HG03521 (cell line): ENCODE results near the gene DTX4.
"Not testable (repeated sequence)": the region's sequence is repeated elsewhere in the genome, so short reads cannot be mapped to it uniquely, and the experiment has no call there.

ENCODE experiments used
- ATAC-seq: cut with Tn5 transposase; IDR thresholded peaks from one replicate; pipeline ENCODE4 v1.9.1; 2021; ENCODE audit warnings: mild to moderate bottlenecking, moderate library complexity; ENCODE audit not compliant: unreplicated experiment

Gene DTX4

GRCh38 chr11:59171508-59172322, at the start of gene DTX4:
DTX4 (plus strand) TSS chr11:59172132; CDS start chr11:59172596, 464 bp downstream.
- ATAC-seq = peak; percentile 70

GRCh38 chr11:59135648-59136461, 36.1 kb upstream of the DTX4 start:
- peak; percentile 96 for ATAC-seq

- ATAC-seq = not testable (repeated sequence)
Observed at GRCh38 chr11:59136551-59136950, 35.4 kb upstream of the DTX4 start.

- ATAC-seq = no peak
Observed at GRCh38 chr11:59137190-59137589, 34.7 kb upstream of the DTX4 start.

- ATAC-seq = no peak
Observed at GRCh38 chr11:59138643-59139042, 33.3 kb upstream of the DTX4 start.

- no peak for ATAC-seq
Observed at GRCh38 chr11:59141191-59141590, 30.7 kb upstream of the DTX4 start.

- ATAC-seq = no peak
Observed at GRCh38 chr11:59141673-59142460, 30.1 kb upstream of the DTX4 start.

- ATAC-seq = peak; percentile 64
Observed at GRCh38 chr11:59142530-59143507, 29.1 kb upstream of the DTX4 start, which contains the start of gene FAM111A. FAM111A (plus strand) TSS chr11:59142856; CDS start chr11:59148873, 6,017 bp downstream.

GRCh38 chr11:59144096-59144495, 27.8 kb upstream of the DTX4 start:
- ATAC-seq = no peak

GRCh38 chr11:59144579-59145345, 27.2 kb upstream of the DTX4 start:
- peak; percentile 42 for ATAC-seq

GRCh38 chr11:59145534-59145933, 26.4 kb upstream of the DTX4 start:
- ATAC-seq = no peak

GRCh38 chr11:59151761-59152160, 20.2 kb upstream of the DTX4 start:
- peak; percentile 45 for ATAC-seq

GRCh38 chr11:59152312-59152951, 19.5 kb upstream of the DTX4 start:
- ATAC-seq = peak; percentile 72

- no peak for ATAC-seq
Observed at GRCh38 chr11:59154610-59155009, 17.3 kb upstream of the DTX4 start.

GRCh38 chr11:59157433-59157832, 14.5 kb upstream of the DTX4 start:
- no peak for ATAC-seq

- ATAC-seq = peak; percentile 87
Observed at GRCh38 chr11:59158206-59159068, 13.5 kb upstream of the DTX4 start.

GRCh38 chr11:59164028-59164427, 7.9 kb upstream of the DTX4 start:
- no peak for ATAC-seq
